Karpas-422 (cell line): ENCODE results near the gene ACOT8. TPM values are rescaled to one million over a fixed set of nuclear protein-coding genes. Genes with fewer than 3 reads are reported as not detected.
"Not testable (repeated sequence)": the region's sequence is repeated elsewhere in the genome, so short reads cannot be mapped to it uniquely, and the experiment has no call there.

Experiments used
- DNase-seq: peaks from one replicate; pipeline ENCODE4 v3.0.0-alpha.2; 2015
- H2AFZ ChIP-seq: fragments of 200-600 bp; sonication (generic); 2 replicates; pipeline ENCODE4 v1.6.1; 2014; ENCODE audit warnings: antibody characterized with exemption, low read length, mixed read lengths
- H3K27ac ChIP-seq: fragments of 200-600 bp; sonication (generic); 2 replicates; pipeline ENCODE4 v1.5.1; 2014; ENCODE audit warnings: mild to moderate bottlenecking, low read length, moderate library complexity
- H3K27me3 ChIP-seq: fragments of 200-600 bp; sonication (generic); 2 replicates; pipeline ENCODE4 v1.6.1; 2014; ENCODE audit warnings: low read length, mixed read lengths
- H3K36me3 ChIP-seq: fragments of 200-600 bp; sonication (generic); 2 replicates; pipeline ENCODE4 v1.6.1; 2014; ENCODE audit warnings: low read length, mixed read lengths; ENCODE audit not compliant: insufficient read depth
- H3K4me1 ChIP-seq: fragments of 200-600 bp; sonication (generic); 2 replicates; pipeline ENCODE4 v1.6.1; 2014; ENCODE audit warnings: mild to moderate bottlenecking, low read length, mixed read lengths
- H3K4me2 ChIP-seq: fragments of 200-600 bp; sonication (generic); 2 replicates; pipeline ENCODE4 v1.6.1; 2014; ENCODE audit warnings: low read length, low read depth, mild to moderate bottlenecking; ENCODE audit not compliant: poor library complexity, severe bottlenecking
- H3K4me3 ChIP-seq: fragments of 200-600 bp; sonication (generic); 2 replicates; pipeline ENCODE4 v1.5.1; 2014; ENCODE audit warnings: mild to moderate bottlenecking, antibody characterized with exemption, low read length, mixed read lengths
- H3K79me2 ChIP-seq: fragments of 200-600 bp; sonication (generic); 2 replicates; pipeline ENCODE4 v1.6.1; 2014; ENCODE audit warnings: mild to moderate bottlenecking, low read length, mixed read lengths
- H3K9ac ChIP-seq: fragments of 200-600 bp; sonication (generic); 2 replicates; pipeline ENCODE4 v1.6.0; 2014; ENCODE audit warnings: low read length
- H3K9me2 ChIP-seq: fragments of 200-600 bp; sonication (generic), shearing (Covaris generic); replicated peaks from 2 replicates; pipeline ENCODE4 v1.6.0; 2014; ENCODE audit warnings: mild to moderate bottlenecking, low read length, moderate library complexity; ENCODE audit not compliant: insufficient read depth
- H3K9me3 ChIP-seq: fragments of 300-700, 200-600 bp; sonication (generic); 2 replicates; pipeline ENCODE4 v1.6.1; 2014; ENCODE audit warnings: low read length, mixed read lengths
- H4K20me1 ChIP-seq: fragments of 200-600 bp; sonication (generic); 2 replicates; pipeline ENCODE4 v1.6.1; 2014; ENCODE audit warnings: mild to moderate bottlenecking, antibody characterized with exemption, low read length, low read depth; ENCODE audit not compliant: insufficient read depth
- total RNA-seq: library from RNA; depleted of rRNA; stranded (reverse); fragments of >200 nt; shearing (Covaris generic); gene quantifications from 2 replicates; pipeline ENCODE4 v1.2.3, GENCODE V29; 2014; ENCODE audit warnings: low replicate concordance

Gene ACOT8
- total RNA-seq, 1 experiment from 2014 or later = 93.7 TPM

GRCh38 chr20:45833883-45834796 is 23.1 kb downstream of the ACOT8 start:
- H3K9ac ChIP-seq = no peak overlapping the region
- no peak overlapping the region for H2AFZ ChIP-seq
- H3K4me1 ChIP-seq = no peaks in the 10 kb centered on the region
- no peak overlapping the region for H3K27ac ChIP-seq
- DNase-seq = no peak
- H3K9me3 ChIP-seq = no peaks in the 10 kb centered on the region
- H3K36me3 ChIP-seq = no peaks in the 10 kb centered on the region
- no peak overlapping the region for H3K4me2 ChIP-seq
- H4K20me1 ChIP-seq = no peaks in the 10 kb centered on the region
- H3K9me2 ChIP-seq = no peaks in the 10 kb centered on the region
- H3K79me2 ChIP-seq = no peaks in the 10 kb centered on the region
- H3K27me3 ChIP-seq = no peaks in the 10 kb centered on the region
- H3K4me3 ChIP-seq = no peak overlapping the region

- DNase-seq = no peak
- H3K4me1 ChIP-seq = no peaks in the 10 kb centered on the region
- H2AFZ ChIP-seq = no peak within 1 kb of the TSS
- no peaks in the 10 kb centered on the region for H3K9me3 ChIP-seq
- no peak within 1 kb of the TSS for H3K4me2 ChIP-seq
- H3K9me2 ChIP-seq = no peaks in the 10 kb centered on the region
- H3K27ac ChIP-seq = no peak within 1 kb of the TSS
- no peaks in the 10 kb centered on the region for H3K79me2 ChIP-seq
- no peak within 1 kb of the TSS for H3K9ac ChIP-seq
- no peaks in the 10 kb centered on the region for H3K36me3 ChIP-seq
- H3K27me3 ChIP-seq = no peaks in the 10 kb centered on the region
- no peaks in the 10 kb centered on the region for H4K20me1 ChIP-seq
- no peak within 1 kb of the TSS for H3K4me3 ChIP-seq
These were observed 23.9 kb downstream of the ACOT8 start, which contains the start of gene SNX21 for GRCh38 chr20:45833030-45833882. TSS of gene SNX21 (plus strand) at chr20:45833799. CDS start at chr20:45833920, 121 bp downstream.

- H3K9me3 ChIP-seq = no peaks in the 10 kb centered on the region
- H3K27me3 ChIP-seq = no peaks in the 10 kb centered on the region
- no peak overlapping the region for H3K4me2 ChIP-seq
- H3K9me2 ChIP-seq = no peaks in the 10 kb centered on the region
- H3K4me1 ChIP-seq = no peaks in the 10 kb centered on the region
- no peak overlapping the region for H2AFZ ChIP-seq
- H3K27ac ChIP-seq = no peak overlapping the region
- DNase-seq = no peak
- no peaks in the 10 kb centered on the region for H4K20me1 ChIP-seq
- no peak overlapping the region for H3K4me3 ChIP-seq
- H3K79me2 ChIP-seq = no peaks in the 10 kb centered on the region
- H3K36me3 ChIP-seq = no peaks in the 10 kb centered on the region
- no peak overlapping the region for H3K9ac ChIP-seq
These were observed 24.6 kb downstream of the ACOT8 start for GRCh38 chr20:45832619-45833018.

GRCh38 chr20:45829673-45830106 is 27.5 kb downstream of the ACOT8 start:
- not testable (repeated sequence) for H3K4me3 ChIP-seq, H3K27me3 ChIP-seq, DNase-seq, H3K27ac ChIP-seq, H2AFZ ChIP-seq, H3K4me2 ChIP-seq, H3K9me3 ChIP-seq, H3K36me3 ChIP-seq, H3K79me2 ChIP-seq, H4K20me1 ChIP-seq, H3K9ac ChIP-seq, H3K4me1 ChIP-seq, H3K9me2 ChIP-seq

GRCh38 chr20:45828589-45828988 is 28.6 kb downstream of the ACOT8 start:
- Histone ChIP-seq H3K79me2 (no peaks in the 10 kb centered on the region), H4K20me1 (no peaks in the 10 kb centered on the region), H3K4me2 (no peak overlapping the region), H3K9me3 (no peaks in the 10 kb centered on the region), H3K9me2 (no peaks in the 10 kb centered on the region), H3K4me3 (no peak overlapping the region), H3K27ac (no peak overlapping the region), H3K4me1 (no peaks in the 10 kb centered on the region), H3K27me3 (no peaks in the 10 kb centered on the region), H2AFZ (no peak overlapping the region), H3K36me3 (no peaks in the 10 kb centered on the region), H3K9ac (no peak overlapping the region)
- DNase-seq = no peak

GRCh38 chr20:45827712-45828111 is 29.5 kb downstream of the ACOT8 start:
- no peak for DNase-seq
- H3K4me3 ChIP-seq = no peak overlapping the region
- no peaks in the 10 kb centered on the region for H3K4me1 ChIP-seq
- no peaks in the 10 kb centered on the region for H3K9me2 ChIP-seq
- no peak overlapping the region for H3K9ac ChIP-seq
- H3K4me2 ChIP-seq = no peak overlapping the region
- H2AFZ ChIP-seq = no peak overlapping the region
- no peaks in the 10 kb centered on the region for H3K79me2 ChIP-seq
- no peaks in the 10 kb centered on the region for H3K9me3 ChIP-seq
- no peaks in the 10 kb centered on the region for H4K20me1 ChIP-seq
- H3K27ac ChIP-seq = no peak overlapping the region
- no peaks in the 10 kb centered on the region for H3K36me3 ChIP-seq
- H3K27me3 ChIP-seq = no peaks in the 10 kb centered on the region

- no peaks in the 10 kb centered on the region for H3K9me2 ChIP-seq
- no peak within 1 kb of the TSS for H3K9ac ChIP-seq
- H3K79me2 ChIP-seq = no peaks in the 10 kb centered on the region
- no peaks in the 10 kb centered on the region for H4K20me1 ChIP-seq
- no peak for DNase-seq
- H3K36me3 ChIP-seq = no peaks in the 10 kb centered on the region
- no peaks in the 10 kb centered on the region for H3K27me3 ChIP-seq
- no peaks in the 10 kb centered on the region for H3K4me1 ChIP-seq
- no peak within 1 kb of the TSS for H3K4me2 ChIP-seq
- no peak within 1 kb of the TSS for H2AFZ ChIP-seq
- H3K4me3 ChIP-seq = no peak within 1 kb of the TSS
- no peak within 1 kb of the TSS for H3K27ac ChIP-seq
- no peaks in the 10 kb centered on the region for H3K9me3 ChIP-seq
These were observed 30.1 kb downstream of the ACOT8 start, which contains the start of gene TNNC2 for GRCh38 chr20:45827030-45827652. TSS of gene TNNC2 (minus strand) at chr20:45827312. CDS start at chr20:45827248, 64 bp downstream.
